NCI-H774 (cell line): ENCODE results near the gene AGBL3.

ENCODE experiments used
- DNase-seq: peaks from one replicate; lab custom pipeline; 2025; lab: John Stamatoyannopoulos, UW

The AGBL3 gene

GRCh38 chr7:134986363-134987251 is at the start of gene AGBL3:
AGBL3 (plus strand) TSS chr7:134986508; CDS start chr7:134987934, 1,426 bp downstream.
- peak; percentile 95 for DNase-seq

GRCh38 chr7:134936893-134937510 is 49.3 kb upstream of the AGBL3 start:
- no peak for DNase-seq

GRCh38 chr7:134938141-134938540 is 48.2 kb upstream of the AGBL3 start:
- no peak for DNase-seq

GRCh38 chr7:134939136-134939535 is 47.2 kb upstream of the AGBL3 start:
- no peak for DNase-seq

DNA sequence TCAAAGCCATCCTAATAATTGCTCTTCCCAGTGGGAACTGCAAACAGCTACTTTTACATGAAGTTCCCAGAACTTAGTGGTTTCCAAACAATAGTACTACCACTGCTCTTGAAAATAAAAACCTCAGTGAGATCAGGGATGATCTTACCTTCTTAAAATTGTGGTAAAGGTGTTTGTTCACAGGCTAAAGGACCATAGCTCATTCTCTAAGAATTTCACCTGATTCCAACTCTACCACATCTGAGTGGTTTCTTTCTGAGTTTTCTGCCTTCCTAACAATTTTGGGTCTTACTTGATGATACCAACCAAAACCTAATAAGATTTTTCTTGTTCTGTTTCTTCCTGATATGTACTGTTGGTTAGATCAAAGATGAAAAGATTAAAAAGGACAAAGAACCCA is 45.6 kb upstream of the AGBL3 start:
- no peak for DNase-seq

DNA sequence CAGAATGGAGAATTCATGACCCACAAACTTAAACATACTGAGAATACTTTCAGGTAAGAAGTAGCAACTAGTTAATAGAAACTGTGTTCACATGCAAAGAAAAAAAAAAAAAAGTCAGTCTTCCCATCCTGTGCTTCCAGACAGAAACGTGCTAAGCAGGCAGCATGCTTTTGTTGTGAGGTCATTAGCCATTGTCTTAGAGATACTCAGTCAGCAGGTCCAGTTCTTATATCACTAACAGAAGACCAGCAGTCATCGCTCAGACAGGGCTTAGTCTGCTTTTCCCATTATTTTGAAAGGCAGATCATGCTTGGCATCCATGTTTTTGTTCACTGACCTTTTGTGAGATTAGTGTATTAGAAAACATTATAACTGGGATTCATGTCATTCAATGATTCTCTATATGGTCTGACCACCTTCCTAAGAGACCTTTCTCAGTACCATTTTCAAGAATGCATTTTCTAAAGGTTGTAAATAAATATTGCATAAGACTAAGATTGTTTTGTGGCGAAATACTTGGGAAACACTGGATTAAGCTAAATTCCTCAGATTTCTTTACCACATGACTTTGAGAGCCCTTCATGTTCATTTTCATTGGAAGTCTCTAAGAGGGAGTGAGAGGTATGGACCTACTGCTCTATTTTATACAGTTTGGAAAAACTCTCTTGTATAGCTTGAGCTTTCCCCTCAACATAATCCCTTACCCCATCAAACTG is 45.0 kb upstream of the AGBL3 start:
- no peak for DNase-seq

DNA sequence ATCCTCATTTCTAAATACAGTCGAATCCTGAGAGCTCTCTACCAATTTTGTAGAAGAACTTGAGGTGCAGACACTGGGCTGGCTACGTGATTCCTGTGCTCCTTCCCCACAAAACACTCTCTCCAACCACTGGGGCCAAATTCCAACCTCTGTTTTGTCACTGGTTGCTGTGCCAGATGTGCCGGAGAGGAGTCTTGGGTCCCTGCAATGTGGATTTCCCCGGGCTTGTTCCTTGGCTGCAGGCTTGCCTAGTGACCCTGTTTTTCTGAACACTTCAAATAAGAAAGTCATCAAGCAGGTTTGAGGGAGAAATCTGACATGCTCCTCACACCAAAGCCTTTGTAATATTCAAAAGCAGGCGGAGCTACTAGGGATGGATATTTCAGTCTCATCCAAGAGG is 44.4 kb upstream of the AGBL3 start:
- DNase-seq: no peak

DNA sequence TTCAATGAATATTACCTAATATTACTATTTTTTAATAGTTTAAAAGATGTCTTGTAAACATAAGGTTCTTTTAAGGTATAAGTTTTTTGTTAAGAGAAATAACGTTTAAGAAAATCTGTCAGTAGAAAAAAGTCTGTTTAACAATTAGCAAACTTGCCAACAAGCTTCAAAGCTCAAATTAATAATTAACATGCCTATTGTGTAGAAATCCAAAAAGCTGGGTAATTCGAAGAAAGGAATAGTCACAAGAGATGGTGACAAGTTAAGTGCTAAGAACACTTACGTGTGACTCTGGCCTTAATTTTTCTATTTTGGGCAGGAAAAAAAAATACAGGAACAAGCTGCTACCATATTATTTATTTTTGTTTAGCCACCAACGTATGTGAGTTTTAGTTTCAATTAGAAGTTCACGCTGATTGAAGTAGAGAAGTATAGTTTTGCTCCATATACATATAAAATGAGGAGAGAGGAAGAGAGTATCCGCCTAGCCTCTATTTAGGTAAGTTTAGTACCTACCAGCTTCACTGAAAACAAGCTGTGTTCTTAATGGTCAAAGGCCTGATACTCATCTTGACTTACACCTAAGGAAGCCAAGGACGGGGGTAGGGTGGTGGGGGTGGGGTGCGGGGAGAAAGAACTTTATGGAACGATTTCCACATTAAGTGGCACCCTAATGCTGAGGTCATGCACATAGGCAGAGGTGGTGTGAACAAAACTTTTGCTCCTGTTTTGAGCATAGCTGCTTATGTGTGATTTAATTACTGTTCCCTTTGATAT is 43.4 kb upstream of the AGBL3 start:
- no peak for DNase-seq

GRCh38 chr7:134943785-134944400 is 42.4 kb upstream of the AGBL3 start:
- peak; percentile 2 for DNase-seq

DNA sequence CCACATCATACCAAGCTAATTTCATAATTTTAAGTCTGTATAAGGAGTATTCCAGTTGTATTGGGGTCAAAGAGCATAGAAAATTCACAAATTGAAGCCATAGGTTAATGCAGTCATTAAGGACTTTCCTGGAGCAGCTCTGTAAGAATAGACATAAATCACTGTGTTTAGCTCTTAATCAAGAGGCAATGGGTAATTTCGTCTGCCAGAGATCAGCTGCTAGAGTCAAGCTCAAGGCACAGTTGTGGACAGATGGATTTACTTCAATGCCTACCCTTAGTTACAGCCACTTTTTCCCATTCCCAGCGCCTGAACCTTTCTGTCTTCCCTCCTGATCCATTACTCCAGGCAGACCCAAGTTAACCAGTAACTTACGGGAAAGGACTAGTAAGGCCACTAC is 40.6 kb upstream of the AGBL3 start:
- DNase-seq: no peak

DNA sequence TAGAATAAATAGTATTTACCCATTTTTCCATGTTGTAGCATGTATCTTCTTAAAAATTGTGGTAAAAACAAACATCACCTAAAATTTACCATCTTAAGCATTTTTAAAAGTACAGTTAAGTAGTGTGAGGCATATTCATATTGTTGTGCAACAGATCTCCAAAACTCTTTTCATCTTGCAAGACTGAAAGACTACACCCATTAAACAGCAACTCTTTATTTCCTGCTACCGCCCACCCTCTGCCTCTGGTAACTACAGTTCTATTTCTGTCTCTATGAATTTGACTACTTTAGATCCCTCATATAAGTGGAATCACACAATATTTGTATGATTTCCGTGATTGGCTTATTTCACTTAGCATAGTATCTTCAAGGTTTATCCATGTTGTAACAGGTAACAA is 40.0 kb upstream of the AGBL3 start:
- DNase-seq: no peak

GRCh38 chr7:134947329-134947728 is 39.0 kb upstream of the AGBL3 start:
- no peak for DNase-seq

DNA sequence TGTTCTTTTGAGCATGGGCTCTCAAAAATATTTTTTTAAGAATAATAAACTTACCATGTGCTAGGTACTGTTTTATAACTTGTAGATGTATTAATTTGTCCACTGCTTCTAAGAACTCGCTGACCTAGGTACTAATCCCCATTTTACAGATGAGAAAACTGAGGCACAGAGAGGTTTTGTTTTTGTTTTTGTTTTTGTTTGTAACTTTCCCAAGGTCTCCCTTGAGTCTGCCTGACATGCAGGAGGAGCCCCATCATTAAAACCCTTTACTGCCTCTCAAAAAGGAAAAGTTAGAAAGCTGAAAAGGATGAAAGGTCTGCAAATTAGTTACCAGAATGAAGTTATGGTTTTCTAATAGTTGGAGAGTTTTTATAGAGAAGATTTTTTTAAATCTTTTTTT is 38.5 kb upstream of the AGBL3 start:
- DNase-seq: no peak

GRCh38 chr7:134948246-134948645 is 38.1 kb upstream of the AGBL3 start:
- DNase-seq: no peak

DNA sequence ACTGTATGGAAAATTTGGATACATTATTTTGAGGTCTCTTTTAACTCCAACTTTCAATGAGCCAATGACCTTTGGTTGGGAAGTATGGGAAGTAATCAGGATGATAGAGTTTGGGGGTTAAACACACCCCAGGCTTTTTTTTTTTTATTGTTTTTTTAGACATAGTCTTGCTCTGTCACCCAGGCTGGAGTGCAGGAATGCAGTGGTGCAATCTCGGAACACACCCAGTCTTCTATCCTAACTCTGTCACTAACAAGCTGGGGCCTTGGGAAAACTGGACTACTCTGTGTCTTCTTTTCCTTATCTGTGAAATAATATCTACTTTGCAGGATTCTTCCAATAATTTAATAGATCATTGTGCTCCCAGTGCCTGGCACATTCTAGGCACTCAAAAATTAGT is 37.6 kb upstream of the AGBL3 start:
- DNase-seq: no peak

- DNase-seq: no peak
These were observed 37.1 kb upstream of the AGBL3 start for GRCh38 chr7:134949171-134949570.

DNA sequence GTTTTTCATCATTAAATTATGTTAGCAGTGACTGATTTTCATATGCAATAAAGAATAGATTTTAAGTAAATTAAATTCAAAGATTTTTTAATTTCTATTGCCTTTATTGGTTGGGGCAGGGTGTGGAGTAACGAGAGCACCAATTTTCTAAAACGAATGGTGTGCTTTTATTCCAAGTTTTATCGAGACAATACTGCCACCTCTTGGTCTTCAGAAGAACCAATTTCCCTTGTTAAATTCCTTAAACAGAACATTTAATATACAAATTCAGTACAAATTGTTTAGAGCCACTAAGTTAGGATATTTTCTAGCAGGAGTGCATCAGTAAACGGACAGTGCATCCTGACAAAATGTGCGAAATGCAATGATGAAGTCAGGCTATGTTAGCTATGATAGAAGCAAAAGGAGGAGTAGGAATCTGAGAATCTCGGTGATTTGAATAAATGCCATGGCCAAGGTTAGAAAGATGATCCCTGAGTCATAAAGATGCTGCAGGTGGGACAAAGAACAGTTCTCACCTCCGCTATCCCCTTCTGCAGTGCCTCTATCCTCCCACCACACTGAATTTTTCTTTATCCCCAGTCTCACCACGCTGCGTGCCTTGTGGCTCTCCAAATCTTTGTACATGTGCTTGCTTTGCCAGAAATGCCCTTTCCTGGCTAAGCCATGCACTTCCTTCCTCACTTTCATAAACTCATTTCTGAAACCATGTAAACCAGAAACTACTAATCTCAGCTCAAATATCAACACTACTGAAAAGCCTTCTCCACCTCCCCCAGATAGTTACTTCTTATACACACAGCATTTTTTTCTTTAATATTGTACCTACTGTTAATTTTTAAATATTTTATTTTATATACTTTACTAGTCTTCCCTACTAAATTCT is 31.9 kb upstream of the AGBL3 start:
- peak; percentile 8 for DNase-seq

DNA sequence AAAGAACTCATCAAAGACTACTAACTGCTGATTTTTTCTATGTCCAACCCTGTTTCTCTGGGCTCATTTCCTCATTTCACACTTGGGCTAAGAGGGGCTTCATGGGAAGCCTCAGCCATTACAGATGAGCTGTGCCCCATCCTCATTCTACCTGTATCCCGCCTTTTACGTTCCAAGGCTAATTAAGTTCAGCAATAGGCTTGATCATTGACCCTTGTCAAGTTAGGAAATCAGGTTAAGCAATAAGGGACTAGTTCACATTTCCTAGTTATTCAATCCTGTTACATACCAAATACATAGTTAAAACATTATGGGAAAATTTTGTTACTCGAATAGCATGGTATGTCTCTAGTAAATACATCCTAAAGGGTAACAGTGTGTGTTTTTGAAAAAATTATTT is 29.3 kb upstream of the AGBL3 start:
- DNase-seq: no peak

DNA sequence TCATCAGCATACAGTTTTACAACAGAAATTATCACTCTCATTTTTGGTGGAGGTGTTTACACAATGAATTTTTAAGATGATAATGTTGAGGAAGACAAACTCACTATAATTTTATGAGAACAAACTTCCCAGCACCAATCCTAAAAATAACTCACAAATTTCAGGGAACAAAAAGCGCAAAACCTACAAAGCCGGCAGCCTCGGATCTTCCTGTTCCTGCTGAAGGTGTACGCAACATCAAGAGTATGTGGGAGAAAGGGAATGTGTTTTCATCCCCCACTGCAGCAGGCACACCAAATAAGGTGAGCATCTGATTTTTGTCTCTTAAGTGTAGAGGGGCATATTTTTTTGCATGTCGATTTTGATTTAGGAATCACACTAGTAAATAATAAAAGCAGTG is 26.5 kb upstream of the AGBL3 start:
- no peak for DNase-seq

DNA sequence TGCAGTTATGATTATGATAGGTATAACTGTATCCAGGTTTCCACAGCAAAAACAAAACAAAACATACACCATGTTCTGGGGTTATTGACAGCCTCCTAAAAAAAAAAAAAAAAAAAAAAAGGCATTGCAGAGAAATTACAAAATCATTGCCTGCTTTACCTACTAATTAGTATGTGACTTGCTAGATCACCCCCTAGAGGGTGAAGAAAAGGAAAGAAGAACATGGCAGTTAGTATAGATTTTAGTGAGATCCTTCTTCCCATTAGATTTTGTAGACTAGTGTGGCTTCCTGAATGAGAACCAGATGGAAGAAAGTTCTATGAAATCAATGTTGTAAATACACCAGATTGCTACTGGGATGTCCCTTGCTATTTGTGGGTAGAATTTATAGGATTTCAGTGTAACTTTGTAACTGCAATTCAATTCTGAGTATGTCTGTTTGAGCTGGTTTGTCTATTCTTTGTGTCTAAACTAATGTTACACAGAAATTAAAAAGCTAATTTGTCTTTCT is 24.0 kb upstream of the AGBL3 start:
- no peak for DNase-seq
